GM12878 (cell line): Measurements from ENCODE around the gene ARHGEF1. TPM values are rescaled to one million over a fixed set of nuclear protein-coding genes. Genes with fewer than 3 reads are reported as not detected.

ENCODE experiments used
- IKZF2 ChIP-seq, 2 experiments: fragments of 450-650 bp; IDR thresholded peaks; 2 replicates each; pipeline ENCODE4 v1.6.1; 2017; ENCODE audit warnings: mild to moderate bottlenecking in 2 of 2, moderate library complexity in 2 of 2
- TARDBP ChIP-seq: IDR thresholded peaks from 2 replicates; pipeline ENCODE4 v1.6.1; 2016; ENCODE audit warnings: borderline replicate concordance
- polyA plus RNA-seq, 11 experiments: library from polyadenylated mRNA; depleted of rRNA in 4 of 11; unstranded in 6 of 11; stranded (reverse) in 5 of 11; fragments of >200 nt; fragmentation: Nextera tagmentation in 4 of 11; fragmentation: Illumina TruSeq in 1 of 11; extraction: Ambion mirVana in 4 of 11; extraction: Trizol in 1 of 11; gene quantifications; 1 replicate in 1 of 11; 2 replicates in 10 of 11; pipeline versions ENCODE4 v1.2.1 to v1.2.3, GENCODE V29; 2011 to 2016; ENCODE audit warnings: inconsistent platforms in 2 of 11, missing spikeins in 2 of 11, low read depth in 1 of 11
- total RNA-seq, 4 experiments: library from RNA; depleted of rRNA in 3 of 4; stranded (reverse); fragments of >200 nt in 3 of 4; fragmentation: Illumina TruSeq in 1 of 4; extraction: Trizol in 1 of 4; gene quantifications; 2 replicates each; pipeline versions ENCODE4 v1.2.1 to v1.2.3, GENCODE V29; 2013 to 2021
- TF ChIP-seq, protein P1 (sequence below): fragments of 450-650 bp; IDR thresholded peaks from 2 replicates; pipeline ENCODE4 v1.6.1; 2016; ENCODE audit warnings: mild to moderate bottlenecking
- TF ChIP-seq, protein P2 (sequence below): fragments of 450-650 bp; formaldehyde crosslinking; IDR thresholded peaks from 2 replicates; pipeline ENCODE4 v1.4.0; 2020; ENCODE audit warnings: mild to moderate bottlenecking, moderate library complexity
- TF ChIP-seq, protein P3 (sequence below): fragments of 150-350 bp; IDR thresholded peaks from 2 replicates; pipeline ENCODE4 v1.6.1; 2014; ENCODE audit warnings: mild to moderate bottlenecking, low read depth, low read length

ARHGEF1 gene
- total and polyA plus RNA-seq, 10 of the 15 experiments (the other 5 are each of a cell fraction or from before 2014, with no cell fraction given): 1.2 to 207 (median 53.9) TPM

DNA sequence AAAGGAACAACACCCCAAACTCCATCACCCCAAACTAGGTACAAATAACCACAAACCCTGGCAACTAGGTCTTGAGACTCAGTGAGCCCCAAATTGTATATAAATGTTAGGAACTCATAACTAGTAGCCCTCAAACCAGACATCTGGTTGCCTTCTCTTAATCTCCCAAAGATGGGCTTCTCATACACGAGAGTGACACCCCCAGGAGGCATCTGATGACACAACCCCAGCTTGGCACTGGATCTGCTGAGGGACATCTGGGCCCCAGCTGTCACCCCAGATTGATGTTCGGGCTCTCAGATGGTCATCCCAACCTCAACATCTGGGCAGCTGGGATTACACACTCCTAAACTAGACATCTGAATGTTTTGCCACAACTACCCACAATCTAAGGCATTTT, 61.4 kb downstream of the ARHGEF1 start (continued):
- TF ChIP-seq, protein P1, sequence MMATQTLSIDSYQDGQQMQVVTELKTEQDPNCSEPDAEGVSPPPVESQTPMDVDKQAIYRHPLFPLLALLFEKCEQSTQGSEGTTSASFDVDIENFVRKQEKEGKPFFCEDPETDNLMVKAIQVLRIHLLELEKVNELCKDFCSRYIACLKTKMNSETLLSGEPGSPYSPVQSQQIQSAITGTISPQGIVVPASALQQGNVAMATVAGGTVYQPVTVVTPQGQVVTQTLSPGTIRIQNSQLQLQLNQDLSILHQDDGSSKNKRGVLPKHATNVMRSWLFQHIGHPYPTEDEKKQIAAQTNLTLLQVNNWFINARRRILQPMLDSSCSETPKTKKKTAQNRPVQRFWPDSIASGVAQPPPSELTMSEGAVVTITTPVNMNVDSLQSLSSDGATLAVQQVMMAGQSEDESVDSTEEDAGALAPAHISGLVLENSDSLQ: peak; percentile 64; the same call in 1 of the 2 replicates
- TF ChIP-seq, protein P2, sequence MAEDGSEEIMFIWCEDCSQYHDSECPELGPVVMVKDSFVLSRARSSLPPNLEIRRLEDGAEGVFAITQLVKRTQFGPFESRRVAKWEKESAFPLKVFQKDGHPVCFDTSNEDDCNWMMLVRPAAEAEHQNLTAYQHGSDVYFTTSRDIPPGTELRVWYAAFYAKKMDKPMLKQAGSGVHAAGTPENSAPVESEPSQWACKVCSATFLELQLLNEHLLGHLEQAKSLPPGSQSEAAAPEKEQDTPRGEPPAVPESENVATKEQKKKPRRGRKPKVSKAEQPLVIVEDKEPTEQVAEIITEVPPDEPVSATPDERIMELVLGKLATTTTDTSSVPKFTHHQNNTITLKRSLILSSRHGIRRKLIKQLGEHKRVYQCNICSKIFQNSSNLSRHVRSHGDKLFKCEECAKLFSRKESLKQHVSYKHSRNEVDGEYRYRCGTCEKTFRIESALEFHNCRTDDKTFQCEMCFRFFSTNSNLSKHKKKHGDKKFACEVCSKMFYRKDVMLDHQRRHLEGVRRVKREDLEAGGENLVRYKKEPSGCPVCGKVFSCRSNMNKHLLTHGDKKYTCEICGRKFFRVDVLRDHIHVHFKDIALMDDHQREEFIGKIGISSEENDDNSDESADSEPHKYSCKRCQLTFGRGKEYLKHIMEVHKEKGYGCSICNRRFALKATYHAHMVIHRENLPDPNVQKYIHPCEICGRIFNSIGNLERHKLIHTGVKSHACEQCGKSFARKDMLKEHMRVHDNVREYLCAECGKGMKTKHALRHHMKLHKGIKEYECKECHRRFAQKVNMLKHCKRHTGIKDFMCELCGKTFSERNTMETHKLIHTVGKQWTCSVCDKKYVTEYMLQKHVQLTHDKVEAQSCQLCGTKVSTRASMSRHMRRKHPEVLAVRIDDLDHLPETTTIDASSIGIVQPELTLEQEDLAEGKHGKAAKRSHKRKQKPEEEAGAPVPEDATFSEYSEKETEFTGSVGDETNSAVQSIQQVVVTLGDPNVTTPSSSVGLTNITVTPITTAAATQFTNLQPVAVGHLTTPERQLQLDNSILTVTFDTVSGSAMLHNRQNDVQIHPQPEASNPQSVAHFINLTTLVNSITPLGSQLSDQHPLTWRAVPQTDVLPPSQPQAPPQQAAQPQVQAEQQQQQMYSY (CRISPR knock-in tag): no peak
- TF ChIP-seq TARDBP: no peak
- TF ChIP-seq, protein P3, sequence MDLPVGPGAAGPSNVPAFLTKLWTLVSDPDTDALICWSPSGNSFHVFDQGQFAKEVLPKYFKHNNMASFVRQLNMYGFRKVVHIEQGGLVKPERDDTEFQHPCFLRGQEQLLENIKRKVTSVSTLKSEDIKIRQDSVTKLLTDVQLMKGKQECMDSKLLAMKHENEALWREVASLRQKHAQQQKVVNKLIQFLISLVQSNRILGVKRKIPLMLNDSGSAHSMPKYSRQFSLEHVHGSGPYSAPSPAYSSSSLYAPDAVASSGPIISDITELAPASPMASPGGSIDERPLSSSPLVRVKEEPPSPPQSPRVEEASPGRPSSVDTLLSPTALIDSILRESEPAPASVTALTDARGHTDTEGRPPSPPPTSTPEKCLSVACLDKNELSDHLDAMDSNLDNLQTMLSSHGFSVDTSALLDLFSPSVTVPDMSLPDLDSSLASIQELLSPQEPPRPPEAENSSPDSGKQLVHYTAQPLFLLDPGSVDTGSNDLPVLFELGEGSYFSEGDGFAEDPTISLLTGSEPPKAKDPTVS: no peak
- TF ChIP-seq IKZF2 (IDR thresholded peaks at IDR 0.05): no peak
